GM12873 (cell line): Measurements from ENCODE around the gene TRIM46.

Experiments used
- CTCF ChIP-seq: IDR thresholded peaks from 2 replicates; pipeline ENCODE4 v1.5.1; 2012; ENCODE audit warnings: low read depth, mild to moderate bottlenecking, moderate library complexity, low read length, control low read depth; ENCODE audit not compliant: insufficient read depth; ENCODE audit errors: missing control alignments

TRIM46 gene

GRCh38 chr1:155179112-155180031, 5.7 kb downstream of the TRIM46 start:
- TF ChIP-seq CTCF, result no peak

GRCh38 chr1:155181371-155182051, 7.9 kb downstream of the TRIM46 start:
- no peak for TF ChIP-seq CTCF

DNA sequence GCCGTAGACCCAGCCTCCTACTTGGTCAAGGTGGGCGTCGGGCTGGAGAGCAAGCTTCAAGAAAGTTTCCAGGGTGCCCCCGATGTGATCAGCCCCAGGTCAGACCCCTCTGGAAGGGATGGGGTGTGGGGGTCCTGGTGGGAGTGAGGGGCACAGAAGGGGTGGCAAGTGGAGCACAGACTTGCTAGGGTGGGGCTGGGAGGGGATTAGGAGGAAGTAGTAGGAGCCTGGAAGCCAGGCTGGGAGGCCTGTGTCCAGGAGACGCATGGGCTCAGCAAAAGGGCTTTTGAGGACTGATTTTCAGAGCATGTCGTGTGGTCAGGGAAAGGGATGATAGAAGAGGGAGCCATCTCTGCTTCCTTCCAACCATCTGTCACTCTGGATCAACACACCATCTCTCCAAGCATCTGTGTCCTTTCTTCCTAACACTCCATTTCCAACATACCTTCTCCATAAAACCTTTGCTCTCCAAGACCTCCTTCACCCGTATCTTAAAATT, 8.5 kb downstream of the TRIM46 start:
- TF ChIP-seq CTCF, result no peak

GRCh38 chr1:155183775-155184221, 10.1 kb downstream of the TRIM46 start:
- no peak for TF ChIP-seq CTCF

DNA sequence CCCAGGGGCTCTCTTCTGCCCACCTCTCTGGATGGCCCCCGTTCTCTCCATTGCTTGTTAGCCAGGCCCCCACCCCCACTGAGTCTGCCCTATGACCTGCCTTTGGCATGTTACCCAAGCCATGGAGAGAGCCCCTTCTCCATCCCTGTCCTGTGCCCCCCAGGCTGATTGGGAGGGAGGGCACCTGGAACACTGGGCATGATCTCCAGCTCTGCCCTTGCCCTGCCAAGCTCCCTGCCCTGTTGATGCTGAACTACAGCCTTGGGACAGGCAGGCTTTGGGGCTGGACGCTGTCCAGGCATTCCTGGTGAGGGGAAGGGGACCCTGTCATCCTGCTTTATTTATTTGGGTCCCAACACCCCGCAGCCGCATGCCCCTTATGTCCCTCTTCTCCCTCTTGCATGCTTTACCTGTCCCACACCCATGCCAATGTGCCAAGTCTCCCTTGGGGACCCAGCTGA, 10.7 kb downstream of the TRIM46 start:
- no peak for TF ChIP-seq CTCF

GRCh38 chr1:155184835-155185782, 11.5 kb downstream of the TRIM46 start:
- TF ChIP-seq CTCF, result peak; percentile 41
